Measurements from ENCODE around the gene UPK1B.
"Not testable (repeated sequence)": the region's sequence is repeated elsewhere in the genome, so short reads cannot be mapped to it uniquely, and the experiment has no call there.

The UPK1B gene

GRCh38 chr3:119221779-119222320 is 48.5 kb downstream of the UPK1B start:
- in situ Hi-C loops (cut with MboI; ENCODE audit: low sequenced_read_pairs): no loop called here

- in situ Hi-C loops (cut with MboI; ENCODE audit: low sequenced_read_pairs): no loop called here
Measured at GRCh38 chr3:119222391-119222790, 49.0 kb downstream of the UPK1B start.

DNA sequence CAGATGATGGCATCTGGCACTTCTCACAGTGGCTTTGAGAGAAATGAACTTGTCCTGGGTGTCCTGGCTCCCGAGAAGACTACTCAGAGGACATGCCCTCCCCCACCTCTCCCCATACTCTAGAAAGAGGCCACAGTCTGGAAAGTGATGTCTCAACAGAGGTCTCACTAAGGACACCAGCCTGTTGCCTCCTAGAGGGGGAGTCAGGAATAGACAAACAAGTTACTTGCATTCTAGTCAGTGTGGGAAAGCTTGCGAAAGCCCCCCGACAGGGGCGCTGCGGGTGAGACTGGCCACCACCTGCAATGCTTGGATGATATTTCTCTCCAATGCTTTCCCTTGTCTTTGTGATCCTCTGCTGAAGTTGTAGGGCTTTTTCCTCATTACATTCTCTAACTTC is 50.1 kb downstream of the UPK1B start:
- in situ Hi-C loops (cut with MboI; ENCODE audit: low sequenced_read_pairs): no loop called here

- in situ Hi-C loops (cut with MboI; ENCODE audit: low sequenced_read_pairs): no loop called here
Measured at GRCh38 chr3:119225121-119225520, 51.7 kb downstream of the UPK1B start.

DNA sequence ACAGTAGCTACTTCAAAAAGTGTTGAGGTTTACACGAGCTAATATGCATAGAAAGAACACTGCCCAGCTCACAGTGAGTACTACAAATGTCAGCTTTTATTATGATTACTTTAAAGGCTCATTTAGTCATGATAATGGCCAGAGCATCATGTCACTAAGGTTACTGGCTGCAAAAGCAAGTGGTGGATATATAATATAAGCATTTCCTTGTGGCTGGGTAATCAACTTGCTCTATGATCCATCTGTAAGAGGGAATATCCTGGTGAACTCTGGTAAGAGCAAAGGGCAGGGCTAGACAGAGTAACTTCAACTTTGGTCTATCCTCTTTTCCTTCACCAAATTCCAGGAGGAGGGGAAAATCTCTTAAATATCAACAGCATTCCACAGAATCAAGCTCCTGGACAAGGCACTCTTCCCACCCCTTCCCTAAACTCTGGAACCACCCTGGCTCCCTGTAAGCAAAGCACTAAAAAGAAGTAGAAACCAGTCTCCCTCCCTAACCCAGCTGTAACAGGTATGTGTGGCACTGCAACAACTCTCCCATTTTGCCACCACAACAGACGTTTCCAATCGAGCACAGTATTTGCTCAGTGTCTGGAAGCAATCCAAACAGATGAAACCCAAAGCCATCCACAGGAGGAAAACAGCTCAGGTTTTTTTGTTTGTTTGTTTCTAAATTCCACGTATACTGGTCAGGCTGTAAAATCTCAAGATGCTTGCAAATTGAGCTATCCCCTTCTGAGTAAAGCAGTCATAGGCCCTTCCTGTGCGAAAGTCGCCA is 53.9 kb downstream of the UPK1B start:
- in situ Hi-C loops (cut with MboI; ENCODE audit: low sequenced_read_pairs): no loop called here

DNA sequence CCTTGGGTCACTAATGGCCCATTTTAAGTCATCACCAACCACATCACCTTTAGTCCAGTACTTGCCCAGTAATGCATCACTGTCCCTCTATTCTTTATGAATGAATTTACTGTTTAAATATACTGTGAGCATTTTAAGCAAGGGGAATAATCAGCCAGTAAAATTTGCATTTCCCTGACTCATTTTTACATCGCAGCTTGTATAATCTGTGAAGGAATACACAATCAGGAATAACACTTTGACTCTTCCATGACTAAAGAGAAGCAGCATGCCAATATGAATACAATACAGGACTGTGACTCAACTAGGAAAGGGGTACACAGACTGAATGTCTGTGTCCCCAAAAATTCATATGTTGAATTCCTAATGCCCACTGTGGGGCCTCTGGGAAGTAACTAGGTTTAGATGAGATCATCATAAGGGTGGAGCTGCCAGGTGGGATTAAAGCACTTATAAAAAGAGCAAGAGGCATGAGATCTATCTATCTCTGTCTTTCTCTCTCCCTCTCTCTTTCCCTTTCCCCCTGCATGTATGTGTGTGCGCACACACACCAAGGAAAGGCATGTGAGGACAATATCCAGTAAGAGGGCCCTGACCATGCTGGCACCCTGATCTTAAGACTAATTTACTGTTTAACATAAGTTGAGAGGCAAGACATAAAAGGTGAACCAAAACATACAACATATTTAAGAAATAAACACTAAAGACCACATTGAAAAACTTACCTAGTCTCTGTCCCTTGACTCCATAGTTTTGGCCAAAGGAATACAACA is 55.2 kb downstream of the UPK1B start:
- in situ Hi-C loops (cut with MboI; ENCODE audit: low sequenced_read_pairs): no loop called here

- in situ Hi-C loops (cut with MboI; ENCODE audit: low sequenced_read_pairs): no loop called here
Measured at GRCh38 chr3:119229190-119229589, 55.8 kb downstream of the UPK1B start.

GRCh38 chr3:119230071-119230470 is 56.7 kb downstream of the UPK1B start:
- in situ Hi-C loops (cut with MboI; ENCODE audit: low sequenced_read_pairs): no loop called here

DNA sequence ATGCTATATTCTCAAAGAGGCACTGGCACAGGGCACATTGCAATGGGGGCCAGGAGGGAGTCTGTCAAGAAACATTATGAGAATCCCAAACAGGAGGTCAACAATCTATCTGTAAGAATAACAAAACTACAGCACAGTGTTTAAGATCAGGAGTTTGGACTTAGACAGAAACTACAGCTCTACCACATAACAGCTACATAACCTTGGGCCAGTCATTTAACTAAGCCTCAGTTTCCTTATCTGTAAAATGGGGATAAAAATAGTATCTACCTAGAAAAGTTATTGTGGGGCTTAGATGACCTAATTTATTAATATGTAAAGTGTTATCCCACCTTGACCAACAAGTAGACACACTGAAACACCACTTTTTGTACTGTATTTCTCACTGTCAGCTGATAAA is 57.3 kb downstream of the UPK1B start:
- in situ Hi-C loops (cut with MboI; ENCODE audit: low sequenced_read_pairs): no loop called here

DNA sequence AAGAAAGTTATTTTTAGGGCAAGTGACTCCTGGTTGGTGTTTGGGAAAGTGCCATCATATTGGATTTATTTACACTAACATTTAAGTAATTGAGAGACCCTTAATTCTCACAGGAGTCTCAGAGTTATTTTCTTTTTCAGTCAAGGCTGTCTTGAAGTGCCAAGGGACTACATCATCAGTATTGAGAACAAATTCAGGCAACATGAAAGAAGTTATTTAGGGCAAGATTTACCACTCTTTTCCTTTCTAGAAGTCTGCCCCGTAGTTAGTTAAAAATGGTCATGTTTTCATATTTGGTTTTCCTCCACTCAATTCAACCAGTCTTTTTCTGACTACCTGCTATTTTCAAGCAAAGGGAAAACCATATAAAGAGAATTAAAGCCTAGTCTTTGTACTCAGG is 61.2 kb downstream of the UPK1B start:
- in situ Hi-C loops (cut with MboI; ENCODE audit: low sequenced_read_pairs): no loop called here

GRCh38 chr3:119235151-119235550 is 61.8 kb downstream of the UPK1B start:
- in situ Hi-C loops (cut with MboI; ENCODE audit: low sequenced_read_pairs): no loop called here

DNA sequence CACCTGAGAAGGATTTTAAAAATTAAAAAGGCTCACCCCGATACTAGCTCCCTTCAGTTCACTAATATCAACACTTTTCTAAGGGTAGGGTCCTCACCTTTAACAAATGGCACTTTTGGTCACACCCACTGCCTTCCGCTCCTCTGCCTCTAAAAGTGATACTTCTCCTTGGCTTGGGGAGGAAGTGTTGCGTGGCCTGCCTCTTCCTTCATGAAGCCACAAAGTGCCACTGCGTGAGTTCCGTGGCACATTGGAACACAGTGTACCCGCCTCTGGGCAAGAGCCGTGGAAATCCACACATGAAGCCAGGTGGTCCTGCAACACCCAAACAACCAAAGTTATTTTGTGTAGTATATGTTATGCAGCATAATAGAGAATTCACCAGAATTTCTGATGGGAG is 63.4 kb downstream of the UPK1B start:
- in situ Hi-C loops (cut with MboI; ENCODE audit: low sequenced_read_pairs): no loop called here

DNA sequence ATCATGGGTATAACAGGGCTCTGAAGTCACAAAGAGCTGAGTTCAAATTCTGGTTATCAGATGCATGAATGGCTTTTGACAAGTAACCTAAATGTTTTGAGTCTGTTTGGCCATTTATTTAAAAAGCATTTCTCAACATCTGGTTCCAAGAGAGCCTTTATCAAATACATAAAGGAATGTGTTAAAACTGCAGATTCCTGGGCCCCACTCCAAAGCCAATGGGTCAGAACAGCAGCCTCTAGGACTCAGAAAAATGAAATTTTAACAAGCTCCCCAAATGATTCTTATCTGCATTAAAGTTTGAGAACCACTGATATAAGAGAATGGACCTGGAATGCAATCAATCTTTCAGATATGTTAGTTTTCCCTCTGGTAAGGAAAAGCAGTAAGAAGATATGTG is 63.9 kb downstream of the UPK1B start:
- in situ Hi-C loops (cut with MboI; ENCODE audit: low sequenced_read_pairs): no loop called here

DNA sequence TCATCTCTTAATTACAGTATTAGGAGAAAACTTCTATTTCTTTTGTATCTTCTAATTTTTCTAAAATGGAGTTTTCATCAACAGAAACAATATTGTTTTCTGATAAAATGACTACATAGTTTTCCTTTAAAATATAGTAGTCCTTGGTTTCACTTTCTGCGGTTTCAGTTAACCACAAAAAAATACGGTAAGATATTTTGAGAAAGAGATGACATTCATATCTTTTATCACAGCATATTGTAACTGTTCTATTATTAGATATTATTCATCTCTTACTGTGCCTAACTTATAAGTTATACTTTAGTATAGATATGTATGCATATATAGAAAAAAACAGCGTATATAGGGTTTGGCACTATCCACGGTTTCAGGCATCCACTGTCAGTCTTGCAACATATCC is 65.0 kb downstream of the UPK1B start:
- in situ Hi-C loops (cut with MboI; ENCODE audit: low sequenced_read_pairs): no loop called here

- in situ Hi-C loops (cut with MboI; ENCODE audit: low sequenced_read_pairs): no loop called here
Measured at GRCh38 chr3:119239206-119239820, 65.9 kb downstream of the UPK1B start.

- in situ Hi-C loops (cut with MboI; ENCODE audit: low sequenced_read_pairs): no loop called here
Measured at GRCh38 chr3:119240101-119240590, 66.7 kb downstream of the UPK1B start.

- in situ Hi-C loops (cut with MboI; ENCODE audit: low sequenced_read_pairs): no loop called here
Measured at GRCh38 chr3:119240591-119241434, 67.4 kb downstream of the UPK1B start, which contains the start of gene B4GALT4. Gene B4GALT4, minus strand, starts transcription at chr3:119240878. Its CDS starts 10,779 bp downstream, at chr3:119230099.

DNA sequence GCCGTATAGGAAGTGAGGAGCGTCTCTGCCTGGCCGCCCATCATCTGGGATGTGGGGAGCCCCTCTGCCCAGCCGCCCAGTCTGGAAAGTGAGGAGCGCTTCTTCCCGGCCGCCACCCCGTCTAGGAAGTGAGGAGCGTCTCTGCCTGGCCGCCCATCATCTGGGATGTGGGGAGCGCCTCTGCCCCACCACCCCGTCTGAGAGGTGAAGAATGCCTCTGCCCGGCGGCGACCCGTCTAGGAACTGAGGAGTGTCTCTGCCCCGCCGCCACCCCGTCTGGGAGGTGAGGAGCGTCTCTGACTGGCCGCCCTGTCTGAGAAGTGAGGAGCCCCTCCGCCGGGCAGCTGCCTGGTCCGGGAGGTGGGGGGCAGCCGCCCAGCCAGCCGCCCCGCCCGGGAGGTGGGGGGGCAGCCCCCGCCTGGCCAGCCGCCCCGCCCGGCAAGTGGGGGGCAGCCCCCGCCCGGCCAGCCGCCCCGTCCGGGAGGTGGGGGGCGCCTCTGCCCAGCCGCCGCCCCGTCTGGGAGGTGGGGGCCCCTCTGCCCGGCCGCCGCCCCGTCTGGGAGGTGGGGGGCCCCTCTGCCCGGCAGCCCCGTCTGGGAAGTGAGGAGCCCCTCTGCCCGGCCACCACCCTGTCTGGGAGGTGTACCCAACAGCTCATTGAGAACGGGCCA is 69.1 kb downstream of the UPK1B start:
- in situ Hi-C loops (cut with MboI; ENCODE audit: low sequenced_read_pairs): not testable (repeated sequence)

GRCh38 chr3:119243058-119243529 is 69.7 kb downstream of the UPK1B start:
- in situ Hi-C loops (cut with MboI; ENCODE audit: low sequenced_read_pairs): not testable (repeated sequence)

- in situ Hi-C loops (cut with MboI; ENCODE audit: low sequenced_read_pairs): no loop called here
Measured at GRCh38 chr3:119243712-119244111, 70.3 kb downstream of the UPK1B start.
